AG04450 (cell line): ENCODE data around the gene SERHL2. TPM values are rescaled to one million over a fixed set of nuclear protein-coding genes. Genes with fewer than 3 reads are reported as not detected.
"Not testable (repeated sequence)": the region's sequence is repeated elsewhere in the genome, so short reads cannot be mapped to it uniquely, and the experiment has no call there.

ENCODE experiments used
- CTCF ChIA-PET: fragments of 300-600, 350-600 bp; formaldehyde crosslinking; extraction: SDS; loops from one replicate; lab custom pipeline; 2022; ENCODE audit warnings: antibody characterized with exemption, inconsistent platforms; lab: Charles Lee
- POLR2A ChIA-PET: fragments of 350-600 bp; formaldehyde crosslinking; extraction: SDS; loops from one replicate; lab custom pipeline; 2021; ENCODE audit warnings: antibody characterized with exemption, inconsistent platforms; lab: Yijun Ruan, JAX
- DNase-seq: peaks from one replicate; pipeline ENCODE4 v3.0.0-alpha.2; 2011; ENCODE audit warnings: low read depth, low spot score
- H3K27ac ChIP-seq: one replicate; pipeline ENCODE4 v1.5.1; 2012; ENCODE audit warnings: low read depth, low read length, control low read depth
- H3K27me3 ChIP-seq: one replicate; pipeline ENCODE4 v1.6.0; 2012; ENCODE audit warnings: low read length; ENCODE audit not compliant: control insufficient read depth, insufficient read depth
- H3K4me3 ChIP-seq: 2 replicates; pipeline ENCODE4 v1.5.1; 2011; ENCODE audit warnings: mild to moderate bottlenecking, low read depth, low read length, control low read depth
- H3K9me3 ChIP-seq: 2 replicates; pipeline ENCODE4 v1.5.1; 2012; ENCODE audit warnings: low read length; ENCODE audit not compliant: control insufficient read depth, insufficient read depth
- CTCF ChIP-seq: IDR thresholded peaks from 2 replicates; pipeline ENCODE4 v1.5.1; 2011; ENCODE audit warnings: low read depth, low read length, control low read depth, inconsistent platforms
- polyA plus RNA-seq: library from polyadenylated mRNA; depleted of rRNA; stranded (reverse); fragments of >200 nt; gene quantifications from 2 replicates; pipeline ENCODE4 v1.2.3, GENCODE V29; 2011

Gene SERHL2
- polyA plus RNA-seq, 1 experiment, result 6.6 TPM

- CTCF ChIA-PET, result no interaction called here
- POLR2A ChIA-PET, result interaction anchor here (0.6 kb wide), 1 partner anchor 17 kb away, joined by 3 read pairs; no protein-coding TSS in a partner anchor
- H3K9me3 ChIP-seq, result no peaks in the 10 kb centered on the region
- no peak overlapping the region for H3K4me3 ChIP-seq
- no peak overlapping the region for H3K27ac ChIP-seq
- no peak for TF ChIP-seq CTCF
- no peaks in the 10 kb centered on the region for H3K27me3 ChIP-seq
- DNase-seq, result no peak
Observed at GRCh38 chr22:42564699-42565098, 10.9 kb downstream of the SERHL2 start.

GRCh38 chr22:42565956-42566355 is 12.2 kb downstream of the SERHL2 start:
- no peaks in the 10 kb centered on the region for H3K27me3 ChIP-seq
- ChIA-PET CTCF (no interaction called here), POLR2A (interaction anchor here (0.6 kb wide), 1 partner anchor 60 kb away, joined by 6 read pairs; no protein-coding TSS in a partner anchor)
- TF ChIP-seq CTCF, result no peak
- H3K4me3 ChIP-seq, result no peak overlapping the region
- no peaks in the 10 kb centered on the region for H3K9me3 ChIP-seq
- no peak overlapping the region for H3K27ac ChIP-seq
- no peak for DNase-seq

- DNase-seq, POLR2A ChIA-PET, H3K9me3 ChIP-seq, H3K4me3 ChIP-seq, H3K27ac ChIP-seq, H3K27me3 ChIP-seq, CTCF ChIA-PET: not testable (repeated sequence)
Observed at GRCh38 chr22:42567950-42568349, 14.2 kb downstream of the SERHL2 start.

- H3K9me3 ChIP-seq, CTCF ChIA-PET, H3K27ac ChIP-seq, POLR2A ChIA-PET, DNase-seq, H3K4me3 ChIP-seq, H3K27me3 ChIP-seq: not testable (repeated sequence)
Observed at GRCh38 chr22:42570580-42570979, 16.8 kb downstream of the SERHL2 start.

GRCh38 chr22:42571068-42571467 is 17.3 kb downstream of the SERHL2 start:
- H3K9me3 ChIP-seq, CTCF ChIA-PET, H3K27ac ChIP-seq, DNase-seq, POLR2A ChIA-PET, H3K4me3 ChIP-seq, H3K27me3 ChIP-seq: not testable (repeated sequence)

- H3K27ac ChIP-seq, H3K27me3 ChIP-seq, POLR2A ChIA-PET, DNase-seq, H3K4me3 ChIP-seq, CTCF ChIA-PET, H3K9me3 ChIP-seq: not testable (repeated sequence)
Observed at GRCh38 chr22:42574046-42574445, 20.3 kb downstream of the SERHL2 start.

GRCh38 chr22:42574468-42574867 is 20.7 kb downstream of the SERHL2 start:
- H3K27me3 ChIP-seq, CTCF ChIA-PET, DNase-seq, H3K27ac ChIP-seq, H3K9me3 ChIP-seq, POLR2A ChIA-PET, H3K4me3 ChIP-seq: not testable (repeated sequence)

GRCh38 chr22:42575996-42576574 is 22.3 kb downstream of the SERHL2 start:
- H3K9me3 ChIP-seq, H3K27ac ChIP-seq, H3K27me3 ChIP-seq, POLR2A ChIA-PET, CTCF ChIA-PET, DNase-seq, H3K4me3 ChIP-seq: not testable (repeated sequence)

- H3K27me3 ChIP-seq, DNase-seq, CTCF ChIA-PET, H3K4me3 ChIP-seq, POLR2A ChIA-PET, H3K9me3 ChIP-seq, H3K27ac ChIP-seq: not testable (repeated sequence)
Observed at GRCh38 chr22:42577141-42577540, 23.4 kb downstream of the SERHL2 start.
